SK-N-MC (cell line): Measurements from ENCODE around the gene AVL9.
"Not testable (repeated sequence)": the region's sequence is repeated elsewhere in the genome, so short reads cannot be mapped to it uniquely, and the experiment has no call there.

ENCODE experiments used
- EZH2 ChIP-seq: fragments of 200-600 bp; sonication (generic); IDR thresholded peaks from one replicate; pipeline ENCODE4 v1.6.1; 2017; ENCODE audit warnings: antibody characterized with exemption
- POLR2AphosphoS5 ChIP-seq: IDR thresholded peaks from 2 replicates; pipeline ENCODE4 v1.6.1; 2012; ENCODE audit warnings: mild to moderate bottlenecking, low read depth, low read length, borderline replicate concordance

- not testable (repeated sequence) for TF ChIP-seq EZH2, POLR2AphosphoS5
Observed at GRCh38 chr7:32637611-32638010, 142.3 kb downstream of the AVL9 start.
